HCT116 (cell line): ENCODE data around the gene FAM170B. TPM values are rescaled to one million over a fixed set of nuclear protein-coding genes. Genes with fewer than 3 reads are reported as not detected.

Source experiments
- ATAC-seq: fragments of 200-7000 bp; cut with Tn5 transposase; 2 replicates; pipeline ENCODE4 v1.9.1; 2020; ENCODE audit warnings: mild to moderate bottlenecking, moderate library complexity
- BruUV-seq: library from RNA; stranded (reverse); fragments of 400-500 nt; replicated peaks from 2 replicates; lab custom pipeline; 2021; lab: Mats Ljungman, UMichigan
- CTCF ChIA-PET: fragments of 300-600 bp; sonication (Branson Sonifier 250); formaldehyde crosslinking; loops from one replicate; lab custom pipeline; 2021; ENCODE audit warnings: antibody characterized with exemption; lab: Charles Lee
- POLR2A ChIA-PET: fragments of 300-600, 350-600 bp; sonication (Branson Sonifier 250); formaldehyde crosslinking; loops from one replicate; lab custom pipeline; 2021; ENCODE audit warnings: antibody characterized with exemption; lab: Charles Lee
- RAD21 ChIA-PET, 2 experiments: fragments of 300-600 bp; sonication (Branson Sonifier 250); formaldehyde crosslinking; loops; one replicate each; lab custom pipeline; 2023; ENCODE audit warnings: low total read pairs in 2 of 2; ENCODE audit not compliant: uncharacterized antibody in 2 of 2, unreplicated experiment in 2 of 2, low non-redundant PET in 1 of 2; lab: Charles Lee
- DNase-seq: peaks from one replicate; pipeline ENCODE4 v3.0.0-alpha.2; 2010; ENCODE audit warnings: low read depth, low spot score
- H2AFZ ChIP-seq: fragments of 200-600 bp; shearing (Covaris generic), sonication (generic); 2 replicates; pipeline ENCODE4 v1.6.1; 2017; ENCODE audit warnings: low read depth, mixed run types, mixed read lengths, antibody characterized with exemption, low read length; ENCODE audit not compliant: poor library complexity, severe bottlenecking
- H3K27ac ChIP-seq: 2 replicates; pipeline ENCODE4 v1.5.1; 2012; ENCODE audit warnings: low read depth, low read length
- H3K27me3 ChIP-seq: fragments of 200-600 bp; sonication (generic); 2 replicates; pipeline ENCODE4 v1.6.1; 2016; ENCODE audit warnings: mixed run types, low read length, mixed read lengths; ENCODE audit not compliant: insufficient read depth
- H3K36me3 ChIP-seq, 2 experiments: fragments of 200-500 bp in 1 of 2; fragments of 200-600 bp in 1 of 2; sonication (Bioruptor generic) in 1 of 2; sonication (generic) in 1 of 2; 2 replicates each; pipeline versions ENCODE4 v1.5.1 to v1.6.1; 2014 to 2016; ENCODE audit warnings: low read length in 2 of 2, inconsistent platforms in 1 of 2, mixed read lengths in 1 of 2, mixed run types in 1 of 2; ENCODE audit not compliant: insufficient read depth in 2 of 2, control insufficient read depth in 1 of 2
- H3K4me1 ChIP-seq, 2 experiments: fragments of 200-600 bp in 1 of 2; sonication (generic) in 1 of 2; 2 replicates each; pipeline versions ENCODE4 v1.5.1 to v1.6.1; 2012 to 2017; ENCODE audit warnings: low read length in 2 of 2, inconsistent platforms in 1 of 2, mild to moderate bottlenecking in 1 of 2, mixed read lengths in 1 of 2, mixed run types in 1 of 2, moderate library complexity in 1 of 2; ENCODE audit not compliant: insufficient read depth in 2 of 2, control insufficient read depth in 1 of 2
- H3K4me2 ChIP-seq: fragments of 200-600 bp; sonication (generic); 2 replicates; pipeline ENCODE4 v1.6.1; 2017; ENCODE audit warnings: mixed run types, low read length, mixed read lengths
- H3K4me3 ChIP-seq, 2 experiments: fragments of 200-600 bp in 1 of 2; sonication (generic) in 1 of 2; replicated peaks in 1 of 2; 2 replicates each; pipeline ENCODE4 v1.5.1; 2011 to 2016; ENCODE audit warnings: low read length in 2 of 2, control low read depth in 1 of 2, low read depth in 1 of 2, mild to moderate bottlenecking in 1 of 2, mixed read lengths in 1 of 2, mixed run types in 1 of 2
- H3K79me2 ChIP-seq: fragments of 200-600 bp; sonication (generic); 2 replicates; pipeline ENCODE4 v1.6.1; 2017; ENCODE audit warnings: mild to moderate bottlenecking, mixed run types, low read length, moderate library complexity, mixed read lengths; ENCODE audit not compliant: insufficient read depth
- H3K9ac ChIP-seq: fragments of 200-600 bp; sonication (generic); 2 replicates; pipeline ENCODE4 v1.6.1; 2016; ENCODE audit warnings: low read length, mixed read lengths
- H3K9me2 ChIP-seq: fragments of 200-600 bp; sonication (generic), shearing (Covaris generic); 2 replicates; pipeline ENCODE4 v1.6.1; 2017; ENCODE audit warnings: mixed run types, mild to moderate bottlenecking, moderate library complexity; ENCODE audit not compliant: insufficient read depth
- H3K9me3 ChIP-seq, 2 experiments: fragments of 200-500 bp in 1 of 2; fragments of 200-600 bp in 1 of 2; sonication (Bioruptor generic) in 1 of 2; sonication (generic) in 1 of 2; 2 replicates each; pipeline ENCODE4 v1.6.1; 2014 to 2017; ENCODE audit warnings: low read length in 2 of 2, mixed read lengths in 2 of 2, inconsistent platforms in 1 of 2, low read depth in 1 of 2, mild to moderate bottlenecking in 1 of 2, mixed run types in 1 of 2, moderate library complexity in 1 of 2; ENCODE audit not compliant: control insufficient read depth in 1 of 2, insufficient read depth in 1 of 2
- H4K20me1 ChIP-seq: fragments of 200-600 bp; sonication (generic), shearing (Covaris generic); 2 replicates; pipeline ENCODE4 v1.6.1; 2017; ENCODE audit warnings: mixed run types, mild to moderate bottlenecking, moderate library complexity; ENCODE audit not compliant: insufficient read depth
- EGR1 ChIP-seq: IDR thresholded peaks from 2 replicates; pipeline ENCODE4 v1.6.1; 2012; ENCODE audit warnings: low read depth
- EZH2 ChIP-seq: fragments of 200-600 bp; sonication (generic); IDR thresholded peaks from 2 replicates; pipeline ENCODE4 v1.6.1; 2017; ENCODE audit warnings: antibody characterized with exemption, mixed run types
- JUND ChIP-seq: IDR thresholded peaks from 2 replicates; pipeline ENCODE4 v1.6.1; 2012
- RAD21 ChIP-seq: IDR thresholded peaks from 2 replicates; pipeline ENCODE4 v1.6.1; 2012; ENCODE audit warnings: low read depth, mild to moderate bottlenecking
- SP1 ChIP-seq: IDR thresholded peaks from 2 replicates; pipeline ENCODE4 v1.6.1; 2012; ENCODE audit warnings: low read depth
- SRF ChIP-seq: IDR thresholded peaks from 2 replicates; pipeline ENCODE4 v1.6.1; 2012; ENCODE audit warnings: low read depth
- ZFX ChIP-seq: fragments of 450-650 bp; IDR thresholded peaks from 2 replicates; pipeline ENCODE4 v1.6.1; 2017
- intact Hi-C: fragments of 100-400 bp; cut with micrococcal nuclease; formaldehyde crosslinking; loops from 2 replicates; pipeline ENCODE4 v1.10.0; 2022
- total RNA-seq: library from RNA; stranded (reverse); gene quantifications from one replicate; pipeline ENCODE4 v1.2.1, GENCODE V29; 2021; ENCODE audit not compliant: unreplicated experiment
- TF ChIP-seq, protein P1 (sequence below), 3 experiments: fragments of 200-600 bp in 1 of 3; sonication (generic) in 1 of 3; IDR thresholded peaks in 2 of 3; conservative IDR thresholded peaks in 1 of 3; 2 replicates each; pipeline ENCODE4 v1.5.1; 2012 to 2017; ENCODE audit warnings: low read depth in 2 of 3, low read length in 2 of 3, antibody characterized with exemption in 1 of 3, borderline replicate concordance in 1 of 3, control low read depth in 1 of 3, mild to moderate bottlenecking in 1 of 3, mixed read lengths in 1 of 3, mixed run types in 1 of 3, moderate library complexity in 1 of 3; ENCODE audit not compliant: insufficient read depth in 1 of 3
- TF ChIP-seq, protein P2 (sequence below): IDR thresholded peaks from 2 replicates; pipeline ENCODE4 v1.6.1; 2011; ENCODE audit warnings: mild to moderate bottlenecking, low read length, moderate library complexity; ENCODE audit not compliant: insufficient replicate concordance; ENCODE audit errors: extremely low read depth

FAM170B gene
- total RNA-seq, 1 experiment from 2014 or later, result not detected

DNA sequence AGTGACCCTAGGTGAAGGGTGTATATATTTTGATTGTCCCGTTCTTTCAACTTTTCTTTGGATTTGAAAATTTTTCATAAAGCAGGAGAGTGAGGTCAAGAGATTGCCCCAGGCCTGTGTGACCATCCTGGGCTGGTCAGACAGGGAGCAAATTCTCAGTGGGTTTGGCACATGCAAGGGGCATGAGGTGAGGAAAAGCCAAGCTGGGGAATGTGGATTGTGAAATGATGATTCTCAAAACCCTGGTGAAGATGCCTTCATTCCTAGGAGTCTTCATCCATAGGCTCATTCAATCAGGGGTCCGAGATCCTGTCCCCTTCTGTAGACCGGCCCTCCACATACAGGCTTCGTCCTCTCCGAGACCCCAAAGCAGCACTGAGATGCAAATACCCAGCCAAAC lies 27.0 kb upstream of the FAM170B start (continued):
- TF ChIP-seq, protein P1, sequence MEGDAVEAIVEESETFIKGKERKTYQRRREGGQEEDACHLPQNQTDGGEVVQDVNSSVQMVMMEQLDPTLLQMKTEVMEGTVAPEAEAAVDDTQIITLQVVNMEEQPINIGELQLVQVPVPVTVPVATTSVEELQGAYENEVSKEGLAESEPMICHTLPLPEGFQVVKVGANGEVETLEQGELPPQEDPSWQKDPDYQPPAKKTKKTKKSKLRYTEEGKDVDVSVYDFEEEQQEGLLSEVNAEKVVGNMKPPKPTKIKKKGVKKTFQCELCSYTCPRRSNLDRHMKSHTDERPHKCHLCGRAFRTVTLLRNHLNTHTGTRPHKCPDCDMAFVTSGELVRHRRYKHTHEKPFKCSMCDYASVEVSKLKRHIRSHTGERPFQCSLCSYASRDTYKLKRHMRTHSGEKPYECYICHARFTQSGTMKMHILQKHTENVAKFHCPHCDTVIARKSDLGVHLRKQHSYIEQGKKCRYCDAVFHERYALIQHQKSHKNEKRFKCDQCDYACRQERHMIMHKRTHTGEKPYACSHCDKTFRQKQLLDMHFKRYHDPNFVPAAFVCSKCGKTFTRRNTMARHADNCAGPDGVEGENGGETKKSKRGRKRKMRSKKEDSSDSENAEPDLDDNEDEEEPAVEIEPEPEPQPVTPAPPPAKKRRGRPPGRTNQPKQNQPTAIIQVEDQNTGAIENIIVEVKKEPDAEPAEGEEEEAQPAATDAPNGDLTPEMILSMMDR (IDR thresholded peaks at IDR 0.05 in 2 of 3, conservative IDR thresholded peaks at IDR 0.05 in 1 of 3; ENCODE audit: borderline replicate concordance in 1 of 3, insufficient read depth in 1 of 3, low read depth in 2 of 3, low read length in 2 of 3), result no peak
- TF ChIP-seq ZFX (no peak), JUND (no peak), RAD21 (no peak), EGR1 (no peak), EZH2 (no peak)
- TF ChIP-seq, protein P2, sequence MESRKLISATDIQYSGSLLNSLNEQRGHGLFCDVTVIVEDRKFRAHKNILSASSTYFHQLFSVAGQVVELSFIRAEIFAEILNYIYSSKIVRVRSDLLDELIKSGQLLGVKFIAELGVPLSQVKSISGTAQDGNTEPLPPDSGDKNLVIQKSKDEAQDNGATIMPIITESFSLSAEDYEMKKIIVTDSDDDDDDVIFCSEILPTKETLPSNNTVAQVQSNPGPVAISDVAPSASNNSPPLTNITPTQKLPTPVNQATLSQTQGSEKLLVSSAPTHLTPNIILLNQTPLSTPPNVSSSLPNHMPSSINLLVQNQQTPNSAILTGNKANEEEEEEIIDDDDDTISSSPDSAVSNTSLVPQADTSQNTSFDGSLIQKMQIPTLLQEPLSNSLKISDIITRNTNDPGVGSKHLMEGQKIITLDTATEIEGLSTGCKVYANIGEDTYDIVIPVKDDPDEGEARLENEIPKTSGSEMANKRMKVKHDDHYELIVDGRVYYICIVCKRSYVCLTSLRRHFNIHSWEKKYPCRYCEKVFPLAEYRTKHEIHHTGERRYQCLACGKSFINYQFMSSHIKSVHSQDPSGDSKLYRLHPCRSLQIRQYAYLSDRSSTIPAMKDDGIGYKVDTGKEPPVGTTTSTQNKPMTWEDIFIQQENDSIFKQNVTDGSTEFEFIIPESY, result no peak

DNA sequence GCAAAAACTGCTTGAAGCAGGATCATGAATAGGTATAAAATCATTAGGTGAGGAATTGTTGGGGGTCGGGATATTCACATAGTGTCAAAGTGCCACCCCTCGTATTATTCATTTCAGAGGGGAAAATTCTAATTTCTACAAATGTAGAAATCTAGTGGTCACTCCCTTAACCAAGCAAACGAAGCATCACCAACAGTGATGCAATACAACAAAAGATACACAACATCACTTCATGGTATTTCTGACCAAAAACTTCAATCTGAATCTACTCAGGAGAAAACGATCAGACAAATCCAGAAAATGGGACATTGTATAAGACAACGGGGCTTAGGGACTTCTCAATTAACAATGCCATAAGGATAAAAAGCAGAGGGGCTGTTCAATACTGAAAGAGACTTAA lies 26.3 kb upstream of the FAM170B start:
- TF ChIP-seq SRF, result no peak
- no peak for TF ChIP-seq SP1
- TF ChIP-seq, all 23 proteins: peak for 0
- Histone ChIP-seq H3K79me2 (no peaks in the 10 kb centered on the region), H3K9ac (no peak overlapping the region), H3K27me3 (peaks cover 63% of the 10 kb centered on the region), H3K27ac (no peak overlapping the region), H3K4me3 (no peak overlapping the region), H3K36me3 (no peaks in the 10 kb centered on the region), H2AFZ (no peak overlapping the region), H4K20me1 (no peaks in the 10 kb centered on the region; the same call in 1 of the 2 replicates), H3K4me1 (peaks cover 2 to 4% of the 10 kb centered on the region in 2 experiments; a peak in 1 of 4 replicates), H3K4me2 (no peak overlapping the region), H3K9me3 (no peaks in the 10 kb centered on the region), H3K9me2 (no peaks in the 10 kb centered on the region)
- intact Hi-C loops, result loop anchor here (5.0 kb wide), 1 partner anchor 498 kb away; no protein-coding TSS in a partner anchor
- BruUV-seq, result no TSS peak
- ATAC-seq (no peak), DNase-seq (no peak)
- POLR2A ChIA-PET, result no interaction called here
- RAD21 ChIA-PET, result no interaction called here
- CTCF ChIA-PET, result no interaction called here
